Omental fat pad (tissue), 4 donors: Measurements from ENCODE around the gene FAXC. TPM values are rescaled to one million over a fixed set of nuclear protein-coding genes. Genes with fewer than 3 reads are reported as not detected.

Experiments used
- ATAC-seq: fragments of 150-250 bp; one replicate; pipeline ENCODE4 v1.9.1; 2016; ENCODE audit warnings: mild to moderate bottlenecking, moderate library complexity; ENCODE audit not compliant: low FRiP score
- DNase-seq: peaks from one replicate; pipeline ENCODE4 v3.0.0-alpha.2; 2019; ENCODE audit warnings: low spot score
- CTCF ChIP-seq, 3 donors: fragments of 450-650 bp; IDR thresholded peaks; one replicate each; pipeline ENCODE4 v1.5.1; 2016 to 2017; ENCODE audit warnings: antibody characterized with exemption in 3 of 3, mild to moderate bottlenecking in 3 of 3, moderate library complexity in 2 of 3
- total RNA-seq, 4 donors: library from RNA; depleted of rRNA; stranded (reverse); fragments of >200 nt; gene quantifications; one replicate each; pipeline ENCODE4 v1.1.0, GENCODE V29; 2016

FAXC gene
- total RNA-seq, 4 donors from 2014 or later, result 0.16 to 1.7 (median 0.56) TPM

GRCh38 chr6:99330159-99330558 is 19.3 kb downstream of the FAXC start:
- DNase-seq (peak; percentile 30), ATAC-seq (peak; percentile 72)
- no peak for TF ChIP-seq CTCF (IDR thresholded peaks at IDR 0.05)

- no peak for TF ChIP-seq CTCF (IDR thresholded peaks at IDR 0.05)
- ATAC-seq, result no peak
- DNase-seq, result no peak
Observed at GRCh38 chr6:99324996-99325395, 24.5 kb downstream of the FAXC start.

GRCh38 chr6:99318566-99318965 is 30.9 kb downstream of the FAXC start:
- TF ChIP-seq CTCF (IDR thresholded peaks at IDR 0.05), result no peak
- DNase-seq (no peak), ATAC-seq (no peak)

- ATAC-seq (no peak), DNase-seq (no peak)
- no peak for TF ChIP-seq CTCF (IDR thresholded peaks at IDR 0.05)
Observed at GRCh38 chr6:99312354-99312753, 37.1 kb downstream of the FAXC start.

- ATAC-seq (no peak), DNase-seq (no peak)
- no peak for TF ChIP-seq CTCF (IDR thresholded peaks at IDR 0.05)
Observed at GRCh38 chr6:99310553-99310952, 38.9 kb downstream of the FAXC start.

GRCh38 chr6:99309557-99309956 is 39.9 kb downstream of the FAXC start:
- DNase-seq (no peak), ATAC-seq (no peak)
- no peak for TF ChIP-seq CTCF (IDR thresholded peaks at IDR 0.05)

- ATAC-seq, result no peak
Observed at GRCh38 chr6:99308788-99309187, 40.7 kb downstream of the FAXC start.

More at GRCh38 chr6:99308788-99309187, 40.7 kb downstream of the FAXC start:
- DNase-seq, result no peak
- TF ChIP-seq CTCF (IDR thresholded peaks at IDR 0.05), result no peak
